Measurements from ENCODE around the gene MTRR. TPM values are rescaled to one million over a fixed set of nuclear protein-coding genes. Genes with fewer than 3 reads are reported as not detected.

MTRR gene
- total and polyA plus RNA-seq, 2 of the 8 experiments (the other 6 are each of a cell fraction or from before 2014, with no cell fraction given): 36.4 to 53.8 TPM

GRCh38 chr5:7902666-7903625 lies 34.0 kb downstream of the MTRR start (continued):
- TF ChIP-seq SAP30 (IDR thresholded peaks at IDR 0.05; ENCODE audit: insufficient read depth, insufficient replicate concordance, low read length): no peak
- no peak for TF ChIP-seq CREB1 (IDR thresholded peaks at IDR 0.05)
- TF ChIP-seq EZH2 (IDR thresholded peaks at IDR 0.05; ENCODE audit: low read depth, low read length, severe bottlenecking): no peak
- TF ChIP-seq KDM4A (IDR thresholded peaks at IDR 0.05; ENCODE audit: low read depth, low read length, severe bottlenecking): no peak

Measured in H1 (cell line).